Right lobe of liver (tissue), 4 donors: ENCODE data around the gene TET1.

Experiments used
- POLR2A ChIP-seq: fragments of 450-650 bp; IDR thresholded peaks from one replicate; pipeline ENCODE4 v1.6.1; 2017; ENCODE audit warnings: antibody characterized with exemption, mild to moderate bottlenecking
- TF ChIP-seq, protein P1 (sequence below), 4 donors: fragments of 200-600 bp in 3 of 4; fragments of 450-650 bp in 1 of 4; IDR thresholded peaks; one replicate each; pipeline versions ENCODE4 v1.5.1 to v1.8.0; 2016 to 2022; ENCODE audit warnings: antibody characterized with exemption in 4 of 4, mild to moderate bottlenecking in 2 of 4
- donor health status: DM: no; HTN: no; CAD: no.
- donor health status: DM: no; HTN: no; CAD: no.
- donor health status: DM: no; HTN: yes; CAD: no.

DNA sequence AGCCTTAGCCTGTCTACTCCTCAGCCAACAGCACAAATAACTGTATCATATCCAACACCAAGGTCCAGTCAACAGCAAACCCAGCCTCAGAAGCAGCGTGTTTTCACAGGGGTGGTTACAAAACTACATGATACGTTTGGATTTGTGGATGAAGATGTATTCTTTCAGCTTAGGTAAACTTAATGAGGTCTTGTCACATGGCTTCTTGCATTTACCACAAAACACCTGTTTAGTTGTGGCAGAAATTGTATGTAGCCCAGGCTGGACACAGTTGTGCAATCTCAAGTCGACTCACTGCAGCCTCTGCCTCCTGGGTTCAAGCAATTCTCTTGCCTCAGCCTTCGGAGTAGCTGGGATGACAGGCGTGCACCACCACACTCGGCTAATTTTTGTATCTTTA lies 182.3 kb downstream of the TET1 start:
- TF ChIP-seq, protein P1, sequence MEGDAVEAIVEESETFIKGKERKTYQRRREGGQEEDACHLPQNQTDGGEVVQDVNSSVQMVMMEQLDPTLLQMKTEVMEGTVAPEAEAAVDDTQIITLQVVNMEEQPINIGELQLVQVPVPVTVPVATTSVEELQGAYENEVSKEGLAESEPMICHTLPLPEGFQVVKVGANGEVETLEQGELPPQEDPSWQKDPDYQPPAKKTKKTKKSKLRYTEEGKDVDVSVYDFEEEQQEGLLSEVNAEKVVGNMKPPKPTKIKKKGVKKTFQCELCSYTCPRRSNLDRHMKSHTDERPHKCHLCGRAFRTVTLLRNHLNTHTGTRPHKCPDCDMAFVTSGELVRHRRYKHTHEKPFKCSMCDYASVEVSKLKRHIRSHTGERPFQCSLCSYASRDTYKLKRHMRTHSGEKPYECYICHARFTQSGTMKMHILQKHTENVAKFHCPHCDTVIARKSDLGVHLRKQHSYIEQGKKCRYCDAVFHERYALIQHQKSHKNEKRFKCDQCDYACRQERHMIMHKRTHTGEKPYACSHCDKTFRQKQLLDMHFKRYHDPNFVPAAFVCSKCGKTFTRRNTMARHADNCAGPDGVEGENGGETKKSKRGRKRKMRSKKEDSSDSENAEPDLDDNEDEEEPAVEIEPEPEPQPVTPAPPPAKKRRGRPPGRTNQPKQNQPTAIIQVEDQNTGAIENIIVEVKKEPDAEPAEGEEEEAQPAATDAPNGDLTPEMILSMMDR (IDR thresholded peaks at IDR 0.05): no peak
- no peak for TF ChIP-seq POLR2A
